ENCODE data around the gene ARHGEF38.

The ARHGEF38 gene

DNA sequence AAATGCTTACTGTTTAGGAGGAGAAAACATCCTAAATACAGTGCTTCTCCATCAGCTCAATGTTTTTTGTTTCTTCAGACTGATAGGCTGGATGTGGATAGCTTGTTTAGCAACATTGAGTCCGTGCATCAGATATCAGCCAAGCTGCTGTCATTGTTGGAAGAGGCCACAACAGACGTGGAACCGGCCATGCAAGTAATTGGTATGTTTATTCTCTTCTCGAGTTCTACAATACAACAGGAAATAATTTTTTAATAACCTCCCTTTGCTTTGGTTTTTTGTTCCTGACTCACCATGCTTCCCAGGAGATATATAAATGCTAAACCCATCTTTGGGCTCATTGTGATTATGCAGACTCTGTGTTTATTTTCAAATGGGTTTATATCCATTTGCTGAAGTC is 60.9 kb downstream of the ARHGEF38 start:
- no peak for DNase-seq (ENCODE audit: low read depth, low spot score)

DNA sequence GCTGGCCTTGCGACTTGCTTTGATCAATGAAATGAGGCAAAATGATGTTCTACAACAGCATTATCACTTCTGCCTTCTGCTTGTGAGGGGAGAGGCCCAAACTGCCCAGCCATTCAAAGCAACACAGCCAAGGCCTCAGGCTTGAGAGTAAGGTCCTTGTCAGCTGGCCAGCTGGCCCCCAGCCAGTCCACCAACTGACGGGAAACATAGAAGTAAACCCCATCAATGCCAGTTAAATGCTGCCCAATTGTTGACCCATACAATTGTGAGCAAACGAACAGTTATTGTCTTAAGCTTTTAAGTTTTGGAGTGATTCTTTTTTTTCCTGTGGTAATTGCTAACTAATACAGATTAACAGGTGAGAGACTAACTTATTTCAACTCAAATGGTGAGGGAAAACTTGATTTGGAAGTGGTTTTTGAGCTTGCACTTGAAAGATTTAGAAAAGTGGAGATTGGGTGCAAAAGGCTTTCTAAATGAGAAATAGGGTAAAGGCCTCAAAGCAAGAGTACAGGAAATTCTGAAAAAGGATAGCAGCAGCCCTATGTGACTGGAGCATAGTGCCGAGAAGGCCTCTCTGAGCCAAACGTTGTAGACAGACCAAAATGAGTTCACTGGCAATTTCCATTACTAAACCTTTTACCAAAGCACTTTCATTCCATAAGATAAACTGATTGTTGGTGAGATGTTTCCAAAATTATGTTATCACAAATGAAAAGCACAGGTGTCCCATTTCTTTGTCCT is 66.9 kb downstream of the ARHGEF38 start:
- DNase-seq (ENCODE audit: low read depth, low spot score): no peak

DNA sequence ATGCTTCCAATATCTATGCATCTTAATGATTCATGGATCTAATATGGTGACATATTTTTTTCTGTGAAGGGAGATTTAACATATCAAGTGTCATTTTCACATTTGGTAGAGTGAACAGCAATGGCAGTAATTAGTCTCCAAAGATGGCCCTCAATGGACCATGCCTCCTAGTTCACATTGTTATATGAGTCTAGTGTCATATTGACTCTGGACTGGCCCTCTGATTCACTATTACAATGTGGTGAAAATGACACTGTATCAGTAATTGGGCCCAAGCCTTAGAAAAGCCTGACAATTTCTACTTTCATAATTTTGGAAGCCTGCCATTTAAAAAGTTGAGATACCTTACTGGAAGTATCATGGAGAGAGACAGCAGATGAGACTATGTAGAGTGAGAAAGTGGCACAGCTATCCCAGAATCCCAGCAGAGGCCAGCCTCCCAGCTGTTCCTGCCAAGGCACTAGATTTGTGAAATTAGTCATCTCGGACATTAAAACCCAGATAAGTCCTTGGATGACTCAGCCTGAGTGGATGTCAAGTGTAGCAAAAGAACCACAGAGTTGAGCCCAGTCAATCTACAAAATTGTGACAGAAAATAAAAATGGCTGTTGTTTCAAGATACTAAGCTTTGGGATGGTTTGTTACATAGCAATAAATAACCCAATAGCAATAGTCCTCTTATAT is 68.4 kb downstream of the ARHGEF38 start:
- DNase-seq (ENCODE audit: low read depth, low spot score): no peak

DNA sequence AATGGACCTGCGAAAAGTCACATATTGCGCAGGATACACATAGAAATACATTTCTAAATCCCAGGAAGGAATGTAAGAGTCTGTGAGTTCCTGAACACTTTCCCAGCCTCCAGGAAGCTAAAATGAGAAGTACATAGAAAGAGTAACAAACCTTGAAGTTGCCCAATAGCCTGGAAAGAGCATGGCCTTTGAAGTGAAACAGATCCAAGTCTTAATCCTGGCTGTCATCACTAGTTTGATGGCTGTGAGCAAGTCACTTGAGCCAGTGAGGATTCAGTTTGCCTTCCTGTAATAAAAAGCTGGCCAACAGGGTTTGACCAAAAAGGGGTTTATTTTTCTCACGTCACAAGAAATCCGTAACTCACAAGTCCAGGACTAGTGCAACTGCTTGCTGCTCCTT is 69.8 kb downstream of the ARHGEF38 start:
- no peak for DNase-seq (ENCODE audit: low read depth, low spot score)

DNA sequence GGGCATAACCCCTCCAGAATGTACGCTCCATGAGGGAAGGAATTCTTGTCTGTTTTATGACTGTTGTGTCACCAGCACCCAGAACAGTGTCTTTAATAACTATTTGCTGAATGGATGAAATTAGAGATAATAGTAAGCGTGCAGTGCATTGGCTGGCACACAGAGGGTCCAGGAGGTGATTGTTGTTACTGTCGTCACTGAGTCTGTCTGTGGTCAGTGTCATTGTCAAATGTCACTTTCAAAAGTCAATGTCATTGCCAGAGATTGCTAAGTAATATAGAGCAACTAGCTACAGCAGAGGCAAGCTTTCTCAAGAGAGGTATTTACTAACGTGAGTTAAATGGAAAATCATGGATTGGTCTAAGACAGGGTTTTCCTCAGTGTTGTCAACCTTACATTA is 70.7 kb downstream of the ARHGEF38 start:
- DNase-seq (ENCODE audit: low read depth, low spot score): no peak

DNA sequence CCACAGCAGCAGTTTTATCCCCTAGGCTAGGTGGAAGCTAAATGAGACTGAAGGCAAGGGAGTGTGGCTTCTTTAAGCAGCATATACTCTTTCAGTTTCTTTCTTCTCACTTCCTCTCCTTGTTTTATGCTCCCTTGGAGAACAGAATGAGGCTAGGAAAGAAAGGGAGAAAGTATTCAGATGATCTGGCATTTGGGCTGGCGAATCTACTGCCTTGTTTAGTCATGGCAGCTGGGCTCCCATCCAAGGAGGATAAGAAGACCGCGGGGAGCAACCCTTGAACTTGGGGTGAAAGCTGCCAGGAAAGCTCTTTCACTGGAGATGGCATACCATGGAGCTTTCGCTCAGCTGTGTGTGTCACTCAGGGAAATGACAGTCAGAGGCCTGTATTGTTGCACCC is 72.1 kb downstream of the ARHGEF38 start:
- DNase-seq (ENCODE audit: low read depth, low spot score): no peak

DNA sequence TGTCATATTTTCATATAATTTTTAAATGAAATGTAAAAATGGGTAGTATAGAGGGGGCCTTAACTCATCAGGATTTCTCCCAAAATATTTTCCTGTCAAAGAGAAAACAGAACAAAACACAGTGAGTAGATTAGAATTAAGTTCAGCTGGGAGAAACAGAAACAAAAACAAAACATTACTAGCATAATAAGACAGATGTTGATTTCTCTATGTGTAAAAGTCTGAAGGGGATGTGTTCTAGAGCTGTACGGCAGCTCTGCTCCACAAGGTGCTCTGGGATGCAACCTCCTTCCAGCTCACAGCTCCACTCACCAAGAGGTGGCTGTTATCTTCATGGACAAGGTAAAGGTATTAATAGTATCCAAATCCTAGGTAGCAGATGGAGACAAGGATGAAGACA is 72.8 kb downstream of the ARHGEF38 start:
- no peak for DNase-seq (ENCODE audit: low read depth, low spot score)

DNA sequence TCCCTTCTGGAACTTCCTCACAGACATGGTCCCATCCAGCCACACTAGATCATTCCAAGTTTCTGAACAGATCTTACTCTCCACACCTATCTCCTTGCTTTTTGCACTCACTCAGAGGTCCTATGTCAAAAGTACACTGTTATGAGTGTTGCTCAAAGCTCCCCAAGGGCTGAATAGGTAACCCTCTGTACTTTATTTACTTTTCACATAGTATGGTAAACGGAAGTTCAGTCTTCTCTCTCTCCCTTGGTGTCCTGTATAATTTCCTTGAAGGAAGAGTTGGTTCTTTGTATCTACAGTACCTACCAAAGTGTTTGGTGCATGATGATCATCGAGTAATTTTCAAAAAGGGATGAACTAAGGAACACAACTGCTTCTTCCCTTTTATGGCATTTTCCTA is 74.4 kb downstream of the ARHGEF38 start:
- DNase-seq (ENCODE audit: low read depth, low spot score): no peak

DNA sequence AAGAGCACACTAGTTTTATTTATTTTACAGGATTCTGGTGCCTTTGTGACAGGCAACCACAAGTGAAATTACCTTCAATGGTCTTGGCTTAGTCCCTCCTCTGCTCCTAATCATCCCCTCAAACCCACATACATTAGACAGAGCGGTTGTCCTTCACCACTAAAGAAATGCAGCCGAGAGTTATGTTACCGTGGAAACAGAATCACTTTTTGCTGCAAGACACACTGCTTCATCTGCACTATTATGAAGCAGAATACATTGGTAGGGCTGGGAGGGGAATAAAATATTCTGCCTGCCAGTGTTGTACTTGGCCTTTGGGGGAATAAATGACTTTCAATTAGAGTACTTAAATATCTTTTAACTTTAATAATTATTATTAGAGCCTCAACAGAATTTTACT is 75.2 kb downstream of the ARHGEF38 start:
- DNase-seq (ENCODE audit: low read depth, low spot score): no peak

DNA sequence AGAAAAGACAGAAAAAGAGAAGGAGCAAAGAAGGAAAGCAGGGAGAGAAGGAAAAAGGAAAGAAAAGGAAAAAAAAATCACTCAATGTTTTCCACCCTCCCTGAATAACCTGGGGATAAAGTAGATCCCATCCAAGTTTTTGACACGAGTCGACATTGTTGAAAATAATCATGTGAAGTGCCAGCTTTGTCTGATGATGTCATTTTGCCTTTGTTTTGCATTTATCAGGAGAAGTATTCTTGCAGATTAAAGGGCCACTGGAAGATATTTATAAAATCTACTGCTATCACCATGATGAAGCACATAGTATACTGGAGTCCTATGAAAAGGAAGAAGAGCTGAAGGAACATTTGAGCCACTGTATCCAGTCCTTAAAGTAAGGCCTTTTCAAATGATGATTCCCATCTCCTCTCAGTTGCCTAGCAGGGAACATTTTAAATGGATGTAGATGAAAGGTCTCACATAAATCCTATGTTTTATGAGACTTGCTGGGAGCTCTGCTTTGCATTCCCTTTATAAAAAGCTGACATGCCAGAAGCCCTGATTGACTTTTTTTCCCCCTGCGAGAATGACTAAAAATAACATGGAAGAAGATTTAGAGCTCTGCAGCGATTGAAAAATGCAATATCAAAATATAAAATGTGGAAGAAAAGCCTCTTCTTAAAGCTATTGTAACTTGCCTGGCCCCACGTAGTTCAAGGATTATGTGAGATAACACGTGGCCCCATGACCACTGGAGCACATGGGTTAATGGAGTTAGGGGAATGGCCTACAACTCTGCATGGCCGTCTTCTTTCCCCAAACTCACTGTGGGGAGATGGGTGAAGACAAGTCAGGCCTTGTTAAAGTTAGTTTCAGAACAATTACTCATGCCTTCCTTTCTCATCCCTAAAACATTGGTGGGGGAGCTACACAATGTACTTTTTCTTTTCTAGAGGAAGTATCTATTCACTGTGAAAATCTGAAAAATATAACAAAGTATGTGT is 78.5 kb downstream of the ARHGEF38 start:
- DNase-seq (ENCODE audit: low read depth, low spot score): no peak

DNA sequence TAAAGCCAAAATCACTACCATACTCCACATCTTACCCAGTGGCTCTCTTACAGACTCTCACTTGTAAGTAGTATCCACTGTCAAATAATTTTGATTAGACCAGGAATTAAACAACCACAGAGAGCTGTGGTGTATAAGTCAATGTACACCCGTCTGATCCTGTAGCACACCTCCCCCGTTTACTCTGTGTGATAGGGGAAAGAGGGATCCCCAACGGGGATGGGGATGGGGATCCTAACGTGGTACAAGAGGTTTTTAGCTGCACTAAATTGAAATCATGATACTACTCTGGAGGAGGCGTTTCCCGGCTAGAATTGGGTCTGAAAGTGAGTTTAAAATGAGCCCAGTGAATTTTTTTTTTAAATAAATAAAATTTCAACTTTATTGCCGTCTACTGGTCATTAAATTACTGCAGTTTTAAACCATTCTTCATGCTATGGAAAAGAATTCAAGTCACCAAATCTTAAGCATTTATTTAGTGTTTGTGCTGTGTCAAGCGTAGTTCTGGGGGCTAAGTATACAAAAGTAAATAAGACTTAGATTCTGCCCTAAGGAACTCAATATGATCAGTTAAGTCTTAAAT is 79.5 kb downstream of the ARHGEF38 start:
- no peak for DNase-seq (ENCODE audit: low read depth, low spot score)

DNA sequence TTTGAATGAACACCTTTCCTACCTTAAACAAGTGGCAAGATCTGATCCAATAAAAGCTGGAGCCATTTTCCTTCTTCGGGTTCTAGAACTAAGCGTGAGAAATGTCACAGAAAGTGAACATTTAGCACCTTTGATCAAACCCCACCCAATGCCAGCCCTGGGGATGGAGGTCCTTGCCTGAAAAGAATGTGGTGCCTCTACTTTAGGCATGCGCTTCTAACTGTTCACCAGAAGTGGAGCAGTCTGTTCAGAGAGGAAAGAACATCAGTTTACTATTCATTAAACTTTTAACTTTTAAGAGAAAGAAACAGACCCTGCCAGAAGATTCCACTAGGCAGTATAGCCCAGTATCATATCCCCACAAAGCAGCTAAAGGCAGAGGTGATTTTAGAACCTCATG is 80.2 kb downstream of the ARHGEF38 start:
- no peak for DNase-seq (ENCODE audit: low read depth, low spot score)

DNA sequence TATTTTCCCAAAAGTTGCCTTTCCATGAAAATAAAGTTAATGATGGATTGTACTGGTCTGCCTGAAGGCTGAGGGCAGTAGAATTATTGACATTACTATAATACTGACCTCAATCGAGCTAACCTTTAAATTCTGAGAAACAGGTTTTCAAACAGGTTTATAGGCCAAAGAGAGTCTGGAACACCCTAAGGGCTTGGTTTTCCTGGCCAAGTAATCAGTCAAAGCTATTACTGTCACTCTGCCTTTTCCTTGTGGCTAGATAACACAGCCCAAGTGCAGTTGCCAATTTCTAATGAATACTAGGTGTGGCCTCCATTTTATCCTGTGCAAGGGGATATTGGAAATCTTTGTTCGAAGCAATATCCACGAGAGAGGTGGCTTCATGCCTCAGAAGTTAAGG is 80.8 kb downstream of the ARHGEF38 start:
- no peak for DNase-seq (ENCODE audit: low read depth, low spot score)

DNA sequence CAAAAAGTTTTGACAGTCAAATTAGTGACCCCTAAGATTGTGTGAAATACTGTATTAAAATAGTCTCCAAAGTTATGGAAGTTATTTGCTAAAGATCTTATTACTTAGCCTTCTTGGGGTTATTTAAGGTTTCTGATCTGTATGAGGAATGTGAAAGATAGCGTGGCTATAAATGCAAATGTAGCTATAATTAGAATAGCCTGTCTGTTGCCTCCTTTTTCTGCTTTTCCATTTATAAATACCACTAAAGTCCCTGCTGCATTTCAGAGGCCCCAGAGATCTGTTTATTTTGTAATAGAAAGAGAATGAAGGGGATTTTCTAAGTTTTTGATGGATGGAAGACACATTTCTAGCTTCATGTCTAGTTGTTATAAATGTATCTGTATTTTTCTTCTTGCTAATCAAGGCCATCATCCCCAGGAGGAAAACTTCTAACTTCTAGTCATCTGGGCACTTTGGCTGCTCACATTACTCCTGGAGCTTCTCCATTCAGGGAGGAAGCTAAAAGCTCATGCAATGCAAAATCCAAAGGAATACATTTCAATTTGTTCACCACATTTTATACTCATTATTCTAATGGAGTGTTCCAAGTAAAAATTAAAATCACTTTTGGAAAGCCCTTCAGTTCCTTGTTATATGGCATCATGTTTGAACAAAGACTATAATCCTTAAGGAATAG is 82.1 kb downstream of the ARHGEF38 start:
- no peak for DNase-seq (ENCODE audit: low read depth, low spot score)

DNA sequence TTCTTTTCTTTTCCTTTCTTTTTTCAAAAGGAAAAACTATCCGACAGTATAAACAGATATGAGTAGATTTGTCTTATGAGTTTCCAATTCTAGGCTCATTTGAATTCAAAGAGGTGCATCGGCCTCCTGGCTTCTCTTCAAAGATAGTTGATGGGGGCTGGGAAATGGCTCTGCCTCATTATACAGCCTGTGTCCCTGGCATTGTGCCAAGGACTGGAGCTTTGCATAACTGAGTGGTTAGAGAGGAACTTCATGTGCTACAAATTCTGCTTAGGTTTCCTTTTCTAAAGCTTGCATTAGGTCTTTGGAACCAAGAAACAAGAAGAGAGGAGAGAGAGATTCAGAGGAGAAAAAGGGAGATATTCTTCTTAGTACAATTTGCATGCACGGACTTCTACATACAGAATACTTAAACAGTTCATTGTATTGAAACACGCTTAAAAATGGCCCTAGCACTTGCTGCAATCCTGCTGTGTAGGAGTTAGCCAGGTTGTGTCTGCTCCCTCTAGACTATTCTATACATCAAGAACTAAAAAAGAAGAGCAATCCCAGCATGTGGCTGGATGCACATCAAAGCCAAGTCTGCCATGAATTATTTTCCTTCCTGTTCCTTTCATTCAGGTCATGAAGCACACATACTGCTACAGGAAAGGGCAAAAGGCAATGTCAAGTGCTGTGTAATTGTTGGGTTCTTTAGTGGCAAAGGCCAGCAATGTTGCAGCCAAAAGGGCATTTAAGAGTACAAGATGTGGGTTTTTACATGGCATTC is 85.2 kb downstream of the ARHGEF38 start:
- no peak for DNase-seq (ENCODE audit: low read depth, low spot score)

DNA sequence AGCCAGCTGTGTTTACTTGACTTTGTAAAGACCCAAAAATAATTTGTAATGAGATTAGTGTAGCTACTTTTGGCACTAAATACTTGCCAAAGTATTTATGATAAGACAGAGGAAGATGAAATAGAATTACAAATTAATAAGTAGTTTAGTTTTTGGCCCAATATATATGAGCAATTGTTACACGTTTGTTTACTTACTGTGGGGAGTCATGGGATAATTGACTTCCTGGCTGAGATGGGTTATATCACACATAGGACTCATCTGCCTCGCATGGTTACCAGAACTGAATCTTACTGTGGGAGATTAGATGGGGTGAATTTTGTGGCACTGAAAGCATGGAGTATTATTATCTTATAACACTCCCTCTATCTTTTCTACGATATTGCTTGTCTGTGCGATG is 89.4 kb downstream of the ARHGEF38 start:
- DNase-seq (ENCODE audit: low read depth, low spot score): no peak

DNA sequence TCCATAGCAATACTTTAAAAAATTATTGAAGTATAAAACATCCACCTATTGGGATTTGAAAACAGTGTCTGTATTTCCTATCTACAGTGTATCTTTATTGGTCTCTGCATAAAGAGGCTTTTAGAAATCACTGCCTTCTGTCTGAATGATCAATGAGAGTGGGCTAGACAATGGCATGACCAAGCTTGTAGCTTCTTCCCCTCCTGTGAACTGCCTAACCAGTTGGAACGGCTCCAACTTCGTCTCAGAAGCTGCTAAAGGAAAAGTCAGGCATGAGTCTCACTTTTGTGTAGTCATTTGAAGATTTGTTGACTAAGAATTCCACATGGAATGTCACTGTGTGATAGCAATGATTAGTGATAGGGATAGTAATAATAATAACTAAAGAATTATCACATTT is 91.8 kb downstream of the ARHGEF38 start:
- DNase-seq (ENCODE audit: low read depth, low spot score): no peak

DNA sequence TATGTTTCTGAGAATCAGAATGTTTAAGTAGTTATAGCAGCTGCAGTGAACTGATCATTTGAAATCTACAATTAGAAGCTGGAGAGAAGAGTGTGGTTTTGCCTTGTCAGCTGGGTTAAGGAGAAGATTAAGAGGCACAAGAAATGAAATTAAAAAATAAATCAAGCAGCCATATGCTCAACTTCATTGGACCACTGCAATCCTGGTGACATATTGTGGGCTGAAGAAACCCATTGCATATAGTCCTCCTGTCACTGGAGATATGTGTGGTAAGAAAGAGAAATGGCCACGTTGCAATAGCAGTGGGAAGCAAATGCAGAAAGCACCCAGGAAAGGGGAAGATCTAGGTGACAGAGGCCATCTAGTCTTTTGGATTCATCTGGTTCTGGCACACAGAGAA is 93.0 kb downstream of the ARHGEF38 start:
- no peak for DNase-seq (ENCODE audit: low read depth, low spot score)

DNA sequence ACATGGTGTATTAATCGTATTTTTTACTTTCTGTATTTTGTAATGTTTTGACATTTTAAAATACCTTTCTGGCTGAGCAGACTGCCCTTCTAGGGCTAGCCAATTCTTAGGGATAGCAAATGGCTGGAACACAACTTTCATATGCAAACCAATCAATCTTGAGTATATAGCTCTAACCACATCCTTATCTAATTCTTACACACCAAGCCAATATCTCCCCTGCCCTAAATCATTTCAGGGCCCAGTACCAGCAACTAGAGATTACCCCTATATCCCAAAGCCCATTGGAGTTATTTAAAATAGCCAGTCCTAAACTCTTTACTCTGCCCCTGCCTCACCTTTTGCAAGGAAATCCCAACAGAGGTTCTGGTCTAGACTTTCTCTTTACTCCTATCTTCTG is 97.8 kb downstream of the ARHGEF38 start:
- no peak for DNase-seq (ENCODE audit: low read depth, low spot score)

DNA sequence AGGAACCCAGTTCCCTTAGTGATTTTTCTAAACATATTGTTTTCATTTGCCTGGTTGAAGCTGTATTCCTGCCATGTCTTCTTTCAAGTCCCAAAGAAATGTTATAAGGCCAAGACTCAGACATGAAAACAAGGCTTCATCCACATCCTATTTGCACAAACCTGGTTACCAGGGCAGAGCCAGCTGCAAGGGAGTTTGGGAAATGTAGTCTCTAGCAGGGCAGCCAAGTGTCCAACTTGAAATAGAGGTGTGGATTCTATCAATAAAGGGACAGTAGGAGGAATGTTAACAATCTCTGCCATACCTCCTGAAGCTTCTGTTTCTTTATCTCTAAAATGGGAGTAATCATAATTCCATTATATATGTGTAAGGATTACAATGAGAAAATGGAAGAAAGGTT is 99.5 kb downstream of the ARHGEF38 start:
- no peak for DNase-seq (ENCODE audit: low read depth, low spot score)

Data from brain pericyte (primary cell).